CD4-positive, alpha-beta T cell treated with Interleukin-15 for 1 hour (primary cell): ENCODE results near the gene ABCC1.
"Not testable (repeated sequence)": the region's sequence is repeated elsewhere in the genome, so short reads cannot be mapped to it uniquely, and the experiment has no call there.

Experiments used
- DNase-seq: peaks from one replicate; pipeline ENCODE4 v3.0.0-alpha.2; 2020

Gene ABCC1

DNA sequence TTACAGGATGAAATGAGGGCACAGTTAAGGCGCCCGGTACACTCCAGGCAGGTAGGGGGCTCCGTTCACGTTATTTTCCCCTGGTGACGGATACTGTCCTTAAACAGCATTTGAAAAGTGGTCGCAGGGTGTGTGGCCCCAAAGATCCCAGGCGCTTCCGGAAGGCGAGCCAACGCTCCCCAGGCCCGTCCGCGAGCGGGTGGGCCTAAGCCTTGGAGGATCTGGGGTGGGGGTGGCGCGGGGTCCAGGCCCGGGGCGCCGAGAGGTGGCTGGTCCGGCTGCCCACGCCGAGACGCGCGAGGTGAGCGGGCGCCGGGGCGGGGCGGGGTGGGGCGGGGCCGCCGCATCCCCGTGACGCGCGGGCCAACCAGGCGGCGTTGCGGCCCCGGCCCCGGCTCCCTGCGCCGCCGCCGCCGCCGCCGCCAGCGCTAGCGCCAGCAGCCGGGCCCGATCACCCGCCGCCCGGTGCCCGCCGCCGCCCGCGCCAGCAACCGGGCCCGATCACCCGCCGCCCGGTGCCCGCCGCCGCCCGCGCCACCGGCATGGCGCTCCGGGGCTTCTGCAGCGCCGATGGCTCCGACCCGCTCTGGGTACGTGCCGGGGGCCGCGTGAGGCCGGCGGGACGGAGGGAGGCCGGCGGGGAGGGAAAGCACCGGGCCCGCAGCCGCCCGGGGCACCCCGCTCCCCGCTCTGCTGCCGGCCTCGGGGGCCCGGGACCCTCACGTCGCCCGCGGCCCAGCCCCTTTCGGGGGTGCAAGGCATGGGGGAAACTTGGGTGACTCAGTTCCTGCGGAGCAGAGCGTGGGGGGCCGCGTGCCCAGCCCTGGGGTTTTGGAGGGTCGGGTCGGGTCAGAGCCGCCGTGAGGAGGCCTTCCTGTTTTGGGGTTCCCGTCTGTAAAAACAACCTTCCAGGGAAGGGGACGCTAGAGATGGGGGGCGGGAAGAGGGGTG, at the start of gene ABCC1:
Gene ABCC1 (plus strand): TSS at position 407 of the 951 bp plus-strand sequence. CDS start 136 bp downstream, at position 543.
- peak; percentile 42 for DNase-seq

DNA sequence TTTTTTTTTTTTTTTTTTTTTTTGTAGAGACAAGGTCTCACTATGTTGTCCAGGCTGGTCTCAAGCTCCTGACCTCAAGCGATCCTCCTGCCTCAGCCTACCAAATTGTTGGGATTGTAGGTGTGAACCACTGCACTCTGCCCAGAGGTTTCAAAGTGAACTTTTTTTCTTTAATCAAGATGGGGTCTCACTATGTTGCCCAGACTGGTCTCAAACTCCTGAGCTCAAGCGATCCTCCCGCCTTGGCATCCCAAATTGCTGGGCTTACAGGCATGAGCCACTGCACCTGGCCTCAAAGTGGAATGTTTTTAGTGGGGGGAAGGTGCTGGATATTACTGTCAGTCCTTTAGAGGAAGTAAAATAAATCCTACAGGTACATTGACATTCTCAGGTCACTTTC, 49.1 kb upstream of the ABCC1 start:
- DNase-seq: no peak

DNA sequence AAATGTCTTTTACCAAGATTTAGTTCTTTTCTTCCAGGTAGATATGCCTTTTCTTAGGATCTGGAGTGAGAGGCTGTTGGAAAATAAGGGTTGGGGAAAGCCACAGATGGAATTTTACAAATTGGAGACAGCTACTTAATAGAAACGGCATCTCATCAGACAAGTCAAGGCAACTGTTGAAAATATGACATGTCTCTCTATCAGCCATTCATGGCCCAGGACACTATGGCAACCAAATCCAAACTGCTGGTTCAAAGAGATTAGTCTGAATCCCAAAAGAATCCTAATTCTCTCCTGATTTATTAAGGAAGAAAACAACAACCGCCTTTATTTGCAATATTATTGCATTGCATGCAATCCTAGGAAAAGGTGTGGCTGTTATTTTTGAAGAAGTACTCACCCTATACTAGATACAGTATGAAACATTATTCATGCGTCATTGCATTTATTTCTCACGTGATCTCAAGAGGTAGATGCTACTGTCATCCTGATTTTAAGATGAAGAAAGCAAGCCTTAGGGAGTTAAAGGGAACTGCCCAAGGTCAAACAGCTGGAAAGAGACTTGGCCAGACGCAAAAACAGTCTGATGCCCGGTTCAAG, 48.4 kb upstream of the ABCC1 start:
- DNase-seq: no peak

DNA sequence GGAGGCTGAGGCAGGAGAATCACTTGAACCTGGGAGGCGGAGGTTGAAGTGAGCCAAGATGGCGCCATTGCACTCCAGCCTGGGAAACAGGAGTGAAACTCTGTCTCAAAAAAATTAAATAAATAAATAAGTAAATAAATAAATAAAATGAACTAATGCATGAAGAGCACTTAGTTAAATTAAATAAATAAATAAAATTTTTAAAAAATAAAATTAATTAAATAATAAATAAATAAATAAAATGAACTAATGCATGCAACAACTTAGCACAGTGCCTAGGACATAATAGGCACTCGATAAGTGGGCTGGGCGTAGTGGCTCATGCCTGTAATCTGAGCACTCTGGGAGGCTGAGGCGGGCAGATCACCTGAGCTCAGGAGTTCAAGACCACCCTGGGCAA, 45.5 kb upstream of the ABCC1 start:
- DNase-seq: no peak

DNA sequence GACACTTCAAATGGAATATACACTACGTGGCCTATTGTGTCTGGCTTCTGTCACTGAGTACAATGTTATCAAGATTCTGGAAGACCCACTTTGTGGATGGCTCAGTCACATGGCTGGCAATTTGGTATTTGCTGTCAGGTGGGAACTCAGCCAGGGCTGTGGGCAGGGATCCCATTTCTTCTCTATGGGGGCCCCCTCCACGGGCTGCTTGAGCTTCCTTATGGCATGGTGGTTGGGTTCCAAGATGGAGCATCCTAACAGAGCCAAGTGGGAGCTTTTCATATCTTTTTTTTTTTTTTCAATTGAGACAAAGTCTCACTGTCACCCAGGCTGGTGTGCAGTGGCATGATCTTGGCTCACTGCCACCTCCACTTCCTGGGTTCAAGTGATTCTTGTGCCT, 43.0 kb upstream of the ABCC1 start:
- no peak for DNase-seq

DNA sequence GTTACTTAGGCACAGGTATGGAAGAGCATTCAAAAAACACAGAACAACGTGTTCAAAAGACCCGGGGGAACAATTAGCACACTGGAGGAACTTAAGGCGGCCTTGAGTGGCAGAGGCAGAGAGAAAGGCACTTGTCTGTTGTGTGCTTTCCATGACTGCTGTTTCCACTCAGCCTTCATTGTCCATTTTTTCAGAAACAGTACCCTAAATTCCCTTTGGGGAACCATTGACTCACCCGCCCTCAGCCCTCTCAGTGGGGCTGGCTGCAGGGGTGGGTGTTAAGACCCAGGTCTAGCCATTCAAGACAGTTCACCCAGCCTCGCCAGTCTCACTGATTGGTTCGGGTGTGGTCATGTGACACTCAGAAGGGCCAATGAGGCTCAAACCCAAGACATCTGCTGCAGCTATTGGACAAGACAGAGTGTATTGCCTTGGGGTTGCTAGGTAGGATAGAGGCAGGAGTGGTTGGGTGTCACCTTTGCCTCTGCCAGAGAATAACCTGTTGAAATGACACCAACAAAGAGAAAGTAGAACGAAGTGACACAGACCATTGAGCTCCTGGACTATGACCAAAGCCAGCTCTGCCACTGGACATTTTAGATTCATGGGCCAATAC, 41.4 kb upstream of the ABCC1 start:
- peak; percentile 57 for DNase-seq

DNA sequence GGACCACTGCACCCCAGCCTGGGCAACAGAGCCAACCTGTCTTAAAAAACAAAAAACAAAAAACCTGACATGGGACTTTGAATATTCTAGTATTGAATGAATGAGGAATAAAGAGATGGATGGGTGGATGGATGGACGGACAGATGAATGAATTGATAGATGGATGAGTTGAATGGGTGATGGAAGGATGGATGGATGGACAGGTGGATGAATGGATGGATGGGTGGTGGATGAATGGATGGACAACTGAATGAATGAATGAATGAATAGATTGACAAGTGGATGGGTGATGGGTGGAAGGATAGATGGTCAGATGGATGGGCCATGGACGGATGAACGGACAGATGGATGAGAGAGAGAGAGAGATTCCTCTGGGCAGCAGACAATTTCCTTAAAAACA, 38.2 kb upstream of the ABCC1 start:
- no peak for DNase-seq

DNA sequence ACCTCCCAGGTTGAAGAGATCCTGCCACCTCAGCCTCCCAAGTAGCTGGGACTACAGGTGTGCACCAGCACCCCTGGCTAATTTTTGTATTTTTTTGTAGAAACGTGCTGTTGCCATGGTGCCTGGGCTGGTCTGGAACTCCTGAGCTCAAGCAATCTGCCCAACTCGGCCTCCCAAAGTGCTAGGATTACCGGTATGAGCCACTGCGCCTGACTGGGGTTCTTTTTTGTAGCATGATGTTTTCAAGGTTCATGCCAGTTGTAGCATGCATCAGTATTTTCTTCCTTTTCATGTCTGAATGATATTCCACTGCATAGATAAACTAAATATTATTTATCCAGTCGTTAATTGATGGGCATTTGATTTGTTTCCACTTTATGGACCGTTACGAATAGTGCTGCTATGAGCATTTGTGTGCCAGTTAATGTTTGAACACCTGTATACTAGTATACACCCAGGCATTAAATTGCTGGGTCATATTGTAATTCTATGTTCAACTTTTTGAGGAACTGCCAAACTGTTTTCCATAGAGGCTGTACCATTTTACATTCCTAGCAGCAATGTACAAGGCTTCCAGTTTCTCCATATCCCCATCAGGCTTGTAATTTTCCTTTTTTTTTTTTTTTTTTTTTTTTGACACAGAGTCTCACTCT, 36.2 kb upstream of the ABCC1 start:
- DNase-seq: no peak

DNA sequence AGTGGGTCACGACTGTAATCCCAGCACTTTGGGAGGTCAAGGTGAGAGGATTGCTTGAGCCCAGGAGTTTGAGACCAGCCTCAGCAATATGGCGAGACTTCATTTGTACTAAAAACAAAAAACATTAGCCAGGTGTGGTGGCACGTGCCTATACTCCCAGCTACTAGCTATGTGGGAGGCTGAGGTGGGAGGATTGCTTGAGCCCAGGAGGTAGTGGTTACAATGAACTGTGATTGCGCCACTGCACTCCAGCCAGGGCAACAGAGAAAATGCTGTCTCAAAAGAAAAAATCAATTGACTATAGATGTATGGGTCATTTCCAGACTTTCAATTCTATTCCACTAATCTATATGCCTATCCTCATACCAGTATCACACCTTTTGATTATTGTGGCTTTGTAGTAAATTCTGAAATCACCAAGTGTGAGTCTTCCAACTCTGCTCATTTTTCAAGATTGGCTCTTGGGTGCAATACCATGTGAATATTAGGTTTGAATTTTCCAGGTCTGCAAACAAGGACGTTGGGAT, 33.8 kb upstream of the ABCC1 start:
- no peak for DNase-seq

DNA sequence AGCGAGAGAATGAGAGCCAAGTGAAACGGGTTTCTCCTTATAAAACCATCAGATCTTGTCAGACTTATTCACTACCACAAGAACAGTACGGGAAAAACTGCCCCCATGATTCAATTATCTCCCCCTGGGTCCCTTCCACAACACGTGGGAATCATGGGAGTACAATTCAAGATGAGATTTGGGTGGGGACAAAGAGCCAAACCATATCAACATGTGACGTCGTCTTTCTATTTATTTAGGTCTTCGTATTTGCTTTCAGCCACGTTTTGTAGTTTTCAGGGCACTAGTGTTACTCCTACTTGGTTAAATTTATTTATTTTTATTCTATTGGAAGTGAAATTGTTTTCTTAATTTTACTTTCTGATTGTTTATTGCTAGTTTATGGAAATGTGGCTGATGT, 33.1 kb upstream of the ABCC1 start:
- DNase-seq: no peak

DNA sequence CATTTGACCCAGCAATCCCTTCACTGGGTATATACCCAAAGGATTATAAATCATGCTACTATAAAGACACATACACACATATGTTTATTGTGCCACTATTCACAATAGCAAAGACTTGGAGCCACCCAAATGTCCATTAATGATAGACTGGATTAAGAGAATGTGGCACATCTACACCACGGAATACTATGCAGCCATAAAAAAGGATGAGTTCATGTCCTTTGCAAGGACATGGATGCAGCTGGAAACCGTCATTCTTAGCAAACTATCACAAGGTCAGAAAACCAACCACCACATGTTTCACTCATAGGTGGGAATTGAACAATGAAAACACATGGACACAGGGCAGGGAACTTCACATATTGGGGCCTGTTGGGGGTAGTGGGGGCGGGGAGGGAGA, 31.1 kb upstream of the ABCC1 start:
- not testable (repeated sequence) for DNase-seq

DNA sequence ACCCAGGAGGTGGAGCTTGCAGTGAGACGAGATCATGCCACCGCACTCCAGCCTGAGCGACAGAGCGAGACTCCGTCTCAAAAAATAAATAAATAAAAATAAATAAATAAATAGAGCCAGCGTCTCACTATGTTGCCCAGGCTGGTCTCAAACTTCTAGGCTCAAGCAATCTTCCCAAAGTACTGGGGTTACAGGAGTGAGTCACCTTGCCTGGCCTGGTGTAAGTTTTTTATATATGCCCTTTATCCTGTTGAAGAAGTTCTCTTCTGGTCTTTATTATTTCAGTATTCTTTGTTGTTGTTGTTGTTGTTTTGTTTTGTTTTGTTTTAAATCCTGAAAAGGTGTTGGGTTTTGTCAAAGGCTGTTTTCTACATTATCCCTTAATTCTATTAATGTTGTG, 30.1 kb upstream of the ABCC1 start:
- DNase-seq: no peak

DNA sequence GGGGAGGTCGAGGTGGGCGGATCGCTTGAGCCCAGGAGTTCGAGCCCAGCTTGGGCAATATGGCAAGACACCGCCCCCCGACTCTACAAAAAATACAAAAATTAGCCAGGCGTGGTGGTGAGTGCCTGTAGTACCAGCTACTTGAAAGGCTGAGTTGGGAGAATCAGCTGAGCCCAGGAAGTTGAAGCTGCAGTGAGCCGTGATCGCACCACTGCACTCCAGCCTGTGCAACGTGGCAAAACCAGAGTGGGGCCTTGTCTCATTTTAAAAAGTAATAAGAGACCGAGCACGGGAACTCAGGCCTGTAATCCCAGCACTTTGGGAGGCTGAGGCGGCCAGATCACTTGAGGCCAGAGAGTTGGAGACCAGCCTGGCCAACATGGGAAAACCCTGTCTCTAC, 24.4 kb upstream of the ABCC1 start:
- no peak for DNase-seq

DNA sequence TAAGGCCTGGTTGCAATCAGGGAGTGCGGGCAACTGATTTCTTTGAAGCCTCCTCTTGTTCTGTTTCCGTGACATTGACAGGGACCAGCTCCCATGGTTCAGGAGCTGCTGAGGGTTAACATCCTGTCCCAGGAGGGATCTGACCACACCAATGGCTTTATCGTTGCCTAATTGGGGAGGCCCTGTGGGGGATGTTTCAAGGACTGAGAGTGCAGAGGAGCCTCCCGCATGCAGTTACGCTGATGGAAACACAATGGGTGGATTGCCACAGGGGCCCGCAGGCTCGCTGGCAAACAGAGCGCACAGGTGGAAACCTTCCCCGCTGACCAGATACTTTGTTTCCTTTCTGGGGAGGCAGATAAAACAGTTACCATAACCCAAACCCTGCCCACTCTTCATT, 23.8 kb upstream of the ABCC1 start:
- no peak for DNase-seq

DNA sequence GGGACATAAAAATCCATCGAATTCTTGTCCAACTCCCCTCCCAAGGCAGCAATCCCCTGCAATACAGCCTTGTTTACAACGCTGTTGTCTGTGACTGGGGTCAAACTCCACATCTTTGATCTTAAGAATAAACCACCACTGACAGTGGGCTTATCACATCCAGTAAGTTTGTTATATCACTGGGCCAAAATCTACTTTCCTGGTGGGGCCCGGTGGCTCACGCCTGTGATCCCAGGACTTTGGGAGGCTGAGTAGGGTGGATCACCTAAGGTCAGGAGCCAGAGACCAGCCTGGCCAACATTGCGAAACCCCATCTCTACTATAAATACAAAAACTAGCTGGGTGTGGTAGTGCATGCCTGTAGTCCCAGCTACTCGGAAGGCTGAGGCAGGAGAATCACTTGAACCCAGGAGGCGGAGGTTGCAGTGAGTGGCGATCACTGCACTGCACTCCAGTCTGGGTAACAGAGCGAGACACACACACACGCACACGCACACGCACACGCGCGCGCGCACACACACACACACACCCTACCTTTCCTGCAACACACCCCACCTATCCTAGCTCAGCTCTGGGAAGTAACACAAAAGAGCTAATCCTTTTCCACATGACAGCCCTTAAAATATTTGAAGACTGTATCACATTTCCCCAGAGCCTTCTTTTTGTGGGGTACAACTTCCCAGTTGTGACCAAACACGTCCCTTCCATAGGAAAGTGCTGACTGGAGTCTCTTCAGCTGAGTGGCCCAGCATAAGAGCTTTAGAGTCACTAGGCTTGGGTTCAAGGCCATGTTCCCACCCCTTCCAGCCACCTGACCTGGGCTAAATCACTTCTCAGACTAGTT, 20.9 kb upstream of the ABCC1 start:
- no peak for DNase-seq

DNA sequence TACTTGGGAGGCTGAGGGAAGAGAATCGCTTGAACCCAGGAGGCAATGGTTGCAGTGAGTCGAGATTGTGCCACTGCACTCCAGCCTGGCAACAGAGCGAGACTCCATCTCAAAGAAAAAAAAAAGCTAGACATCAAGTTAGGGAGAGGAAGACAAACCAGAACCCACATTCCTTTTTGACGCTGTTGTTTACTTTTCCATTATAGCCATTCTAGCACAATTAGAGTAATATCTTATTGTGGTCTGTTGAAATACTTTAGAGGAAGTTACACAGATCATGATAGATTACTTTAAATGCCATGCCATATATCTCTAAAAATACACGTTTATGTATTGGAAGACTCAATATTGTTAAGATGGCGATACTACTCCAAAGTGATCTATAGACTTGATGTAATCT, 16.5 kb upstream of the ABCC1 start:
- no peak for DNase-seq

DNA sequence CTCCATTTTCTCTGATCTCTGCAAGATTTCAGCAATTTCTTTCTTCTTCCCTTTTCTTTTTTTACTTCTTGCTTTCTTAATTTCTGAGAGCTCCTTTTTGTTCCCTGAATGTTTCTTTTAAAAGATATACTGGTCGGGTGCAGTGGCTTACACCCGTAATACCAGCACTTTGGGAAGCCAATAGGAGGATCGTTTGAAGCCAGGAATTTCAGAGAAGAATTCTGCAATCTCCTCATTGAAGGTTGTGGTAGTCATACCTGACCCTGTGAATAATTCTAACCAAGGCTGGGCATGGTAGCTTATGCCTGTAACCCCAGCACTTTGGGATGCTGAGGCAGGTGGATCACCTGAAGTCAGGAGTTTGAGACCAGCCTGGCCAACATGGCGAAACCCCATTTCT, 15.6 kb upstream of the ABCC1 start:
- no peak for DNase-seq

DNA sequence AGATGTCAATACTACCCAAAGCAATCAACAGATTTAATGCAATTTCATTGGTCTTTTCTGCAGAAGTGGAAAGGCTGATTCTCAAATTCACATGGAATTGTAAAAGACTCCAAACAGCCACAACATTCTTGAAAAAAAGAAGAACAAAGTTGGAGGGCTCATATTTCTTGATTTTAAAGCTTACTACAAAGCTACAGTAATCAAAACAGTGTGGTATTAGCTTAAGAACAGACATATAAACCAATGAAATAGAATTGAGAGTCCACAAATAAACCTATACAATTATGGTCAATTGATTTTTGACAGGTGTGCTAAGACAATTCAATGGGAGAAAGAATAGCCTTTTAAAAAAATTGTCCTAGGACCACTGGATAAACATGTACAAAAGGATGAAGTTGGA, 14.4 kb upstream of the ABCC1 start:
- no peak for DNase-seq

DNA sequence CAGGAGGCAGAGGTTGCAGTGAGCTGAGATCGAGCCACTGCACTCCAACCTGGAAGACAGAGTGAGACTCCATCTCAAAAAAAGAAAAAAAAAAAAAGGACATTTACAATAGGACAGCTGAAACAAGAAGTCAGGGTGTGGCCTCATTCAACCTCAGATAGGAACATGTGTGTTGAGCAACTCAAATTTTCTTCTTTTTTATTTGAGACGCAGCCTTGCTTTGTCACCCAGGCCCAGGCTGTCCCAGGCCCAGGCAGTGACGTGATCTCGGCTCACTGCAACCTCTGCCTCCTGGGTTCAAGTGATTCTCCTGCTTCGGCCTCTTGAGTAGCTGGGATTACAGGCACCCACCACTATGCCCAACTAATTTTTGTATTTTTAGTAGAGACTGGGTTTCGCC, 12.6 kb upstream of the ABCC1 start:
- DNase-seq: peak; percentile 42

DNA sequence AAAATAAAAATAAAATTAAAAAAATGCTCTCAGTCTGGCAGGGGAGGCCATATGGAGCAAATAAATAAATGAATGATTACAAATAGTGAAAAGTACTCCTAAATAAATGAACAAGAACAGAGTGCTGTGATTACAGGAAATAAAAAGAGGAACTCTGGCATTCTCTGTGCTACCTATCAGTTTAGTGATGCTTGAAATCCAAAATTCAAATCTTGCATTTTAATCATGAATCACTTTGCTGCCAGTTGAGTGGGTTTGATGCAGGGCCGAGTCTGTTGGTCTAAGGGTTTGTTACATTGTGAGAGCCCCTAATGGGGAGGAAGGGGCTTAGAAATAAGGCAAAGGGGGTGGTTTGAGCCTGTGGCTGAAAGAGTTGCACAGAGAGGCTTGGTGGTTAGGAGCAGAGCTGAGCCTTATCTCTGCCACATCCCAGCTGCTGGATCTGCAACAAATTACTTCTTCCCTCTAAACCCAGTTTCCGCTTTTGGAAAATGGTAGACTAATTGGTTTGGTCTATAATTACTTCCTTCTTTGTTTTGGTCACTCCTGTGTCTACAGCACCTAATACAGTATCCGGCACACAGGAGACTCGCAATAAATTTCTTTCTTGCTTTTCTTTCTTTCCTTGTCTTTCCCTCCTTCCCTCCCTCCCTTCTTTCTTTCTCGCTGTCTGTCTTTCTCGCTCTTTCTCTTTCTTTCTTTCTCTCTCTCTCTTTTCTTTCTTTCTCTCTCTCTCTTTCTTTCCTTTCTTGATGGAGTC, 6.3 kb upstream of the ABCC1 start:
- no peak for DNase-seq

DNA sequence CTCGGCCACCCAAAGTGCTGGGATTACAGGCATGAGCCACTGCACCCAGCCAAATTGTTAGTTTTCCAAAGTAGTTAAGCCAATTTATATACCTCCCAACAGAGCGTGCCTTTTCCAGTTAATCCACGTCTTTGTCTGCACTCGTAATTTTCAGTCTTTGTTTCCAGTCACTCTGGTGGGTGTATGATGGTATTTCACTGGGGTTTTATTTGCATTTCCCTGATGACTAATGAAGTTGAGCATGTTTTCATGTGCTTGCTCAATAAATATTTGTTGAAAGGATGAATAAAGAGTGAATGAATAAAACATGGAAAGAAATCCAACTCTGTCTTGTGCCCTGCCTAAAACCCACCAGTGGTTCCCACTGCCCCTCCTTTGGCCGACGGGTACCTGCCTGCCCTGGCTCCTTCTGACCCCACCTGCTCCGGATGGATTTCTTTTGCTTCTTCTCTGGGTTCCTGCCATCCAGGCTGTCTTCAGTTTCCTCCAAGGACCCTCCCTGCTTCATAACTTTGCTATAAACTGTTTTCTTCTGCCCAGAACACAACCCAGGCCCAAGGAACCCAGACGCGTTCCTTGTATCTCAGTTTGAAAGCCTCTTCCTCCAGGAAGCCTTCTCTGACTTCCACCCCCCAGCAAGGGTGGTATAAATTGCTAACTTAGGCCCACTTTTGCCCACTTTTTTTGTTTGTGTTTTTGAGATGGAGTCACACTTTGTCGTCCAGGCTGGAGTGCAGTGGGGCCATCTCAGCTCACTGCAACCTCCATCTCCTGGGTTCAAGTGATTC, 3.0 kb upstream of the ABCC1 start:
- no peak for DNase-seq
